ENCODE results near the gene VIPR1.

Gene VIPR1

GRCh38 chr3:42472555-42472954 lies 29.9 kb upstream of the VIPR1 start:
- H3K4me3 ChIP-seq (ENCODE audit: low read depth, low read length), result no peak overlapping the region
- no peak for DNase-seq (ENCODE audit: low read depth)
- TF ChIP-seq POLR2A (IDR thresholded peaks at IDR 0.05; ENCODE audit: extremely low read depth, insufficient read length) (no peak), CTCF (IDR thresholded peaks at IDR 0.05; ENCODE audit: low read depth, low read length) (no peak), MYC (IDR thresholded peaks at IDR 0.05; ENCODE audit: low read depth, low read length) (no peak)
- TF ChIP-seq, protein P1, sequence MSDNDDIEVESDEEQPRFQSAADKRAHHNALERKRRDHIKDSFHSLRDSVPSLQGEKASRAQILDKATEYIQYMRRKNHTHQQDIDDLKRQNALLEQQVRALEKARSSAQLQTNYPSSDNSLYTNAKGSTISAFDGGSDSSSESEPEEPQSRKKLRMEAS (IDR thresholded peaks at IDR 0.05; ENCODE audit: low read depth, low read length), result no peak

DNA sequence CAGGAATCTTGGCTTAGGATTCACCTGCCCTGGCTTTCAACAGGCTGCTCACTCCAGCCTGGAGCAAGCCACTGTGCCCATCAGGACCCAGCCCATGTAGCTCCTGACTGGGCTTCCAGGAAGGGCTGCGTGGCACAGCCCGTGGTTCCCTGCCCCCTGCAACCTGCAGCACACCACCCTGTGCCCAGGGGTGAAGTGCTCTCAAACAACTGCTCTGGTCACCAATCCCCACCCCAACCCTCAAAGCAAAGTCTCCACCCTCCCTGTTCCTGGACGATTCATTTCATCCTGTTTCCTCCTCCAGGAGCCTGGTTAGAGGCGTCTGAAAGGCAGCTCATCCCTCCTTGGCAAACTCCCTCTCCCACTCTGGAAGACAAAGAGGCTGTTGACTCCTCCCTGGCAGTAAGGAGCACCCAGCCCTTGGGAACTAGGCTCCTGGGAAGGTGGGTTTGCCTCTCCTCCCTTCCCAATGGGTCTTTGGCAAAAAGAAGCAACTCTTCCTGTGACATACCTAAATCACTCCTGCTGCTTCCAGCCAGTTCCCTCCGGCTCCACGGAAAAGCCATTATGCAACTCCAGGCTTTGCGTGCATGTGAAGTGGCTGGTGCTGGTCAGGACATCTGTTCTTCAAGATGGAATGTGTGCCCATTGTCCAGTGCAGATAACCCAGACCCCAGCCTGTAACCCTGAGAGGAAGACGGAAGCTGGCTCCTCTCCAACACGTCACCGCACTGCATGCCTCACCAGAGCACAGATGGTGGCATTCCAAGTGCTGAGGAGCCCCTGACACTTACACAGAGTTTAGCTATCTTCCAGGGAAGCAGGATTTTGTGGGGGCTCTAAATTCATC lies 29.1 kb upstream of the VIPR1 start:
- no peak for DNase-seq (ENCODE audit: low read depth)
- H3K4me3 ChIP-seq (ENCODE audit: low read depth, low read length), result no peak overlapping the region
- no peak for TF ChIP-seq MYC (IDR thresholded peaks at IDR 0.05; ENCODE audit: low read depth, low read length)
- TF ChIP-seq, protein P1 (IDR thresholded peaks at IDR 0.05; ENCODE audit: low read depth, low read length), result no peak
- no peak for TF ChIP-seq CTCF (IDR thresholded peaks at IDR 0.05; ENCODE audit: low read depth, low read length)
- no peak for TF ChIP-seq POLR2A (IDR thresholded peaks at IDR 0.05; ENCODE audit: extremely low read depth, insufficient read length)

DNA sequence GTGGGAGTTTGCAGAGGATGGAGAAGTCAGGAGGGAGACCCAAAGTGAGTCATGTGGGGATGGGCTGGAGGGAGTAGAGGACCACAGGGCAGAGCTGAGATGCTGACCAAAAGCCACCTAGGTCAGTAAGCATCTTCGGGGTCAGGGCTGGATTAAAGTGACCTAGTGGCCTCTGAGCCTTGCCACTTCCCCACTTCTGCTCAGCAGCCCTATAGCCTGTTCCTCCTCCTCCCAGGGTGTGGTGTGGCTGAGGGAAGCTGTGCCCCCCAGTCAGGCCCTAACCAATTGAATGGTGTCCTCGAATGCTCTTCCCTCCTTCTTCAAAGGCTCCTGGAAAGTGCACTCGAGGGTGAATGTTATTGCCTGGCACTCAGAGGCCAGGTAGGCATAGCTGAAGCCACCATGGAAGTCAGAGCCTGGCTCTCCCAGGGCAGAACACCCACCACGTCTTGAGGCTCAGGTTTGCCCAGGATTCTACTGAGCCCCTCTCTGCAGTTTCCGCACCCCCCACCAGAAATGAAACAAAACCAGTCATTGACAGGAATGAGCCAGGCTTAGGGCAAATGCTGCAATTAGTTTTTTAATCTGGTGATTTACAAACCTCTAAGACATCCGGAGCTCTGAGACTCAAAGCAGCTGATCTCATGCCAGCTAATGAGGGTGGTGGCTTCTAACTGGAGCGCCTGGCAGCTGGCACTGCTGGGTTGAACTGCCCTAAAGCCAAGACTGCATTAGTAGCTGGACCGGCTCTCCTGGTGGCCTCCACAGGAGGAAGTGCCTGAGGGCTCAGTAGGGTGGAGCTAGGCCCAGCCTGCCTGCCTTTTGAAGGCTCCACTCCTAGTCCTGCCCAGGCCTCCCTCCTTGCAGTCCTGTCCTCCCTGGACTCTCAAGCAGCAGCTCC lies 26.0 kb upstream of the VIPR1 start:
- no peak overlapping the region for H3K4me3 ChIP-seq (ENCODE audit: low read depth, low read length)
- TF ChIP-seq, protein P1 (IDR thresholded peaks at IDR 0.05; ENCODE audit: low read depth, low read length), result no peak
- TF ChIP-seq MYC (IDR thresholded peaks at IDR 0.05; ENCODE audit: low read depth, low read length) (no peak), POLR2A (IDR thresholded peaks at IDR 0.05; ENCODE audit: extremely low read depth, insufficient read length) (no peak), CTCF (IDR thresholded peaks at IDR 0.05; ENCODE audit: low read depth, low read length) (no peak)
- no peak for DNase-seq (ENCODE audit: low read depth)

GRCh38 chr3:42477696-42478095 lies 24.7 kb upstream of the VIPR1 start:
- no peak for DNase-seq (ENCODE audit: low read depth)
- TF ChIP-seq POLR2A (IDR thresholded peaks at IDR 0.05; ENCODE audit: extremely low read depth, insufficient read length), result no peak
- TF ChIP-seq, protein P1 (IDR thresholded peaks at IDR 0.05; ENCODE audit: low read depth, low read length), result no peak
- no peak for TF ChIP-seq CTCF (IDR thresholded peaks at IDR 0.05; ENCODE audit: low read depth, low read length)
- no peak for TF ChIP-seq MYC (IDR thresholded peaks at IDR 0.05; ENCODE audit: low read depth, low read length)
- no peak overlapping the region for H3K4me3 ChIP-seq (ENCODE audit: low read depth, low read length)

DNA sequence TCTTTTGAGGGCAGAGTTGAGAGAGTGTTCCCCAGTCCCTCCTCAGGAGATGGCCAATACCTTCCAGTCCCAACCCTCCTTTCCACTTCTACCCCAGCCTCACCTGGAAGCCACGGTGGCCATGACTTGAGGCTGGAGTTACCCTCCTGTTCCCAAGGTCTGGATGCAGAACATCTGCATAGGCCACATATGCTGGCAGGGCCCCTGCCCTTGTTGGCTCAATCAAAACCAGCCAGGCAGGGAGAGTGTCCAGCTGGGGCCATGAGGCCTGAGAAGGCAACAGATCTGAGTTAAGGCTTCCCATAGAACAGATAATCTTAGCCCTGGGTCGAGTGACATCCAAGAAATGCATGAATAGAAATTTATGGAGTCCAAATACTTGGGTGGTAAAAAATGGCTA lies 23.6 kb upstream of the VIPR1 start:
- TF ChIP-seq, protein P1 (IDR thresholded peaks at IDR 0.05; ENCODE audit: low read depth, low read length), result no peak
- TF ChIP-seq POLR2A (IDR thresholded peaks at IDR 0.05; ENCODE audit: extremely low read depth, insufficient read length) (no peak), CTCF (IDR thresholded peaks at IDR 0.05; ENCODE audit: low read depth, low read length) (no peak), MYC (IDR thresholded peaks at IDR 0.05; ENCODE audit: low read depth, low read length) (no peak)
- H3K4me3 ChIP-seq (ENCODE audit: low read depth, low read length), result no peak overlapping the region
- DNase-seq (ENCODE audit: low read depth), result no peak

Measured in NB4 (cell line).